Left ventricle myocardium superior (tissue), 1 donor: ENCODE measurements around the gene TNC. TPM values are rescaled to one million over a fixed set of nuclear protein-coding genes. Genes with fewer than 3 reads are reported as not detected.

Experiments
- ATAC-seq: fragments of 200-7000 bp; cut with Tn5 transposase; one replicate; pipeline ENCODE4 v1.9.1; 2020; ENCODE audit warnings: mild to moderate bottlenecking, moderate library complexity
- DNase-seq: peaks from one replicate; pipeline ENCODE4 v3.0.0-alpha.2; 2020
- intact Hi-C: fragments of 100-400 bp; cut with micrococcal nuclease; formaldehyde crosslinking; loops from one replicate; pipeline ENCODE4 v1.11.0; 2022
- total RNA-seq: library from RNA; stranded (reverse); fragmentation: NEBNext Ultra II Directional; extraction: Animal tissue kit (Norgen Biotek cat#: 25700); gene quantifications from one replicate; pipeline ENCODE4 v1.2.1, GENCODE V29; 2021
- donor health status: DM: no; HTN: yes; CAD: no; lungs with severe emphysema.

TNC gene
- total RNA-seq, 1 donor from 2014 or later = 2.5 TPM

- no peak for ATAC-seq
- intact Hi-C loops = no loop called here
These were observed 48.7 kb downstream of the TNC start for GRCh38 chr9:115069302-115069701.

DNA sequence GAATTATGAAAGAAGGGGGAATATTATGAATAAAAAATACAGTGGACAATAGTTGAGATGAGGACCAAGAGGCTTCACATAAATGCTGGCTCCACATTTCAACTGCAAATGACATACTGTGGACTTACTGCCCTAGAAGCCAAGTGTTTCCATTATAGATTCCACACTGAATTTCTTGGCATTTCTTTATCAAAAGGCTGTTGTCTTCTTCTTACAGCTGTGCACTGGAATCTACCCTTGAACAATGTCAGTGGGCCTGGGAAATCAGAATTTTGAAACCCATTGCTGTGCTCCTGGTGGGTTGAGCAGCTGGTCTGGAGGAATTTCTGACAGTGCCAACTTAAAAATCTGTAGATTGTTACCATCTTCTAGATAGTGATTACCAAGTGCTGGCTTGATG is 49.9 kb downstream of the TNC start:
- ATAC-seq = no peak
- intact Hi-C loops = no loop called here
- DNase-seq = no peak

More at GRCh38 chr9:115069302-115069701, 48.7 kb downstream of the TNC start:
- no peak for DNase-seq

GRCh38 chr9:115063058-115063845 is 54.7 kb downstream of the TNC start:
- no peak for ATAC-seq
- no peak for DNase-seq
- intact Hi-C loops = no loop called here

- intact Hi-C loops = no loop called here
- DNase-seq (no peak), ATAC-seq (no peak)
These were observed 59.2 kb downstream of the TNC start for GRCh38 chr9:115058684-115059315.

DNA sequence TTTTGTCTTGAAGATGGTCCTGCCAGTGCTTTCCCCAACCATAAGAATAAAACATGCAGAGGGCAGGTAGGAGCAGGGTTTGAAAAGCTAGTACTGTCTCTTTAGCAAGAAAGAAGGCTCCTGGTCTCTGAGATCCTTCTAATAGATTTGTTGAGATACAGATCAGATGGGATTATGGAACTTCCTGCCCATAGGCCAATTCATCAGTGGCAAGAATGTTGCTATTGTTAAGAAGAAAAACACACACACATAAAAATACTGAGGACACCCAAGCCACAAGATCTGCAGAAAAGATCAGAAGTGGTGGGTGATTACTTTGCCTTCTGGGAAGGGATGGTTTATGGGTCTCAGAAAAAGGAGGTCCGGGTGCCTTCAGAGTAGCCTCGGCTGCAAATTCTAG is 59.8 kb downstream of the TNC start:
- DNase-seq (no peak), ATAC-seq (no peak)
- intact Hi-C loops = no loop called here

- intact Hi-C loops = no loop called here
- DNase-seq (no peak), ATAC-seq (no peak)
These were observed 60.4 kb downstream of the TNC start for GRCh38 chr9:115057559-115057958.

DNA sequence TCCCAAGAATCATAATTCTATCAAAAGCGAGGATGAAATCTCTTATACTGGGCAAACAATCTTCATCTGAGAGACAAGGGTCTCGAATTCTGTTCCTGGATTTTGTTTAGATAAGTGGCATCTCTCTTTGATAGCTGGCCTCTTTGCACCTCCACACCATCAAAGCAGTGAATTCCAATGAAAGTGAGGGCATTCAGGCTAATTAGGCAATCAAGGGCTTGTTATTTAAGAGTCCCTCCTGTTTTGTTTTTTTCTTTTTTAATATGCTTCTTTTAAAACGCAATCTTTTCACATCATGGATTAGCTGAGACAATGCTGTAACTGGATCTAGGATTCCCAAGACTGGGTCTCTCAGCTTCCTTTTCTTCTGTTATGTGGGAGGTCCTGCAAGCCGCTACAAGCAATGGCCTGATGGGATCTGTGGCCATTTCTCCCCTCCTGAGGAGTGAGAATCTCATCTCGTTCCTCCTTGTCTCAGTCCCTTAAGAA is 67.9 kb downstream of the TNC start:
- intact Hi-C loops = no loop called here
- ATAC-seq (no peak), DNase-seq (no peak)

DNA sequence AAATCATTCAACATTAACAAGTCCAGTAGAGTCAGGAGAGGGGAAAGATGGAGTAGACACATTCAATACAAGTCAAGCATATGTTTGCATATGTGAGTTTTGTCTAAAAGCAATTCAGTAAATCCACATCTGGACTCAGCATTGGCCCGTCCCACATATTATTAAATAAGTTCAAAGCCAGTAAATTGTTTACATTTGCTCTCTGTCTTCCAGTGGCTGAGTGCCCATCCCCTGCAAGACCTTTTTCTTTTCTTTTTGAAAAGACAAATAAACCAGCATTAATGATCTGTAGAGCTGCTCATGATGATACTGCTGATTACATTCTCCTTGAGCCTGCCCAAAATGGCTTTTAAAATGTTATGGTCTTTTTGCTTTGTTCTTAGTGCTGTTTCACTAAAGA is 71.1 kb downstream of the TNC start:
- intact Hi-C loops = no loop called here
- DNase-seq (no peak), ATAC-seq (no peak)

DNA sequence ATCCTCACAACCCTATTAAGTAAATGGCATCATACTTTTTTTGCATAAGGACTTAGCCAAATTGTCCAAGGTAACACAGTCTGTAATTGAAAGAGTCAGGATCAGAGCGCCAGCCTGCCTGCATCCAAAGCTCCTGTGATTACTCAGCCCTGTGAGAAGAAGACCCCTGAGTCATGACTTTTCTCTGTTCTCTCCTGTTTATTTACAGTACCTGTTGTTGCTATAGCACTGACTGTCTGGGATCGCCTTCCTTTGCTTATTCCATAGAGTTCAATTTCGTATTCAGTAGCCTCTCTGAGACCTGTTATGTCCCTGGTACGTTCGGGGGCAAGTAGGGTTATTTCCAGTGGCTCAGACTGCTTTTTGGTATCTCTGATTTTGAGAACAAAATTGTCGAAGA is 71.8 kb downstream of the TNC start:
- ATAC-seq = no peak
- DNase-seq = no peak
- intact Hi-C loops = no loop called here

DNA sequence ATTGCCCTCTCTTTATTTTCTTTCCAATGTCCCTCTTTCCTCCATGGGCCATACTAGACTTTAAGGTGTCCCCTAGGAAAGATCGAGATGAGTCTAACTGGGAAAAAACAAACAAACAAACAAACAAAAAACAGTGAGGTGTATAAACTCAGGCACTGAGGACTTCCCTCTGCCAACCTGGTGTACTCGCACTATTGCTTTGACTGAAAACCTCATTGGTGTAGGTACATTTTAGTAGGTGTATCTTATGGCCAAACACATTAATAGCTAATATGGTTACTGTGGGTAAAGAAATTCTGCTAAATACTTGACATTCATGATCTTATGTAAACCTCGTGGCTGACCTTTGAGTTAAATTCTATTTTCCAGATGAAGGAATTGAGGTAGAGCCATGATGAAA is 74.3 kb downstream of the TNC start:
- no peak for ATAC-seq
- intact Hi-C loops = no loop called here

GRCh38 chr9:115042781-115043509 is 75.0 kb downstream of the TNC start:
- no peak for DNase-seq
- intact Hi-C loops = no loop called here
- peak; percentile 18 for ATAC-seq

More for the DNA sequence above, 74.3 kb downstream of the TNC start:
- no peak for DNase-seq

- no peak for ATAC-seq
- intact Hi-C loops = no loop called here
- DNase-seq = no peak
These were observed 78.3 kb downstream of the TNC start for GRCh38 chr9:115039516-115040120.

GRCh38 chr9:115038178-115038577 is 79.8 kb downstream of the TNC start:
- intact Hi-C loops = no loop called here
- ATAC-seq (no peak), DNase-seq (peak; percentile 32)

DNA sequence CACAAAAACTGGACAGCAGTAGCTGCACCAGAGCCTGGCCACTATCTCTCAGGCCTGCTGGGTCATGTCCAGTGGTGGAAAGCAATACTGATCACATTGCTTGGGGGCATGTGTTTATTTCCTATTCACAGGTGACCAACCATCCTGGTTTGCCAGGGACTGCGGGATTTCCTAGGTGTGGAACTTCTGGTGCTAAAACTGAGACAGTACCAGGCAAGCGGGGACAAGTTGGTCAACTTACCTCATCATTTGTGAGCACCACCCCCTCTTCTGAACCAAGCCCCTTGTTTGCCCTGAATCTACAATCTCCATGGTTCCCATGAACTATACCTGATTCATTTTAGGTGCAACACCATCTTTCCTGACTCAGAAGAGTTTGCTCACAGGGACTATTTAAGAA is 81.3 kb downstream of the TNC start:
- intact Hi-C loops = no loop called here
- DNase-seq (no peak), ATAC-seq (no peak)

- DNase-seq = no peak
- intact Hi-C loops = no loop called here
- peak; percentile 84 for ATAC-seq
These were observed 81.9 kb downstream of the TNC start for GRCh38 chr9:115035841-115036612.

DNA sequence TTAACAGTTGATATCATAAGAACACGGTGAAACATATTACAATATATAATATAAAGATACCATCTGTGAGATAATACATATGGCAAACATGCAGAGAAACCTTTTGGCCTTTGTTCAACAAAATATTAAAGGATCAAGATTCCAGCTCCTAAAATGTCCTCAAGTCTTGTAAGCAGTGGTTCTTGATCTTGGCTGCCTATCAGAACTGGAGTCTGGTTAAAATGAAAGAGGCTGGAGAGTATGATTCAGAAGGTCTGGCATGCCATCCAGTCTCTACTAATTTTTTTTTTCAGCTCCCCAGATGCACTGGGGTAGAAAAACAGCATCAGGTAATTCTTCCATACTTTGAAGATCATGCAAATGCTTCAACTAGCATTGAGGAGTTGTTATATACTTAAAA is 83.2 kb downstream of the TNC start:
- DNase-seq (no peak), ATAC-seq (peak; percentile 59)
- intact Hi-C loops = no loop called here

- no peak for ATAC-seq
- intact Hi-C loops = no loop called here
- DNase-seq = no peak
These were observed 84.2 kb downstream of the TNC start for GRCh38 chr9:115033800-115034199.

DNA sequence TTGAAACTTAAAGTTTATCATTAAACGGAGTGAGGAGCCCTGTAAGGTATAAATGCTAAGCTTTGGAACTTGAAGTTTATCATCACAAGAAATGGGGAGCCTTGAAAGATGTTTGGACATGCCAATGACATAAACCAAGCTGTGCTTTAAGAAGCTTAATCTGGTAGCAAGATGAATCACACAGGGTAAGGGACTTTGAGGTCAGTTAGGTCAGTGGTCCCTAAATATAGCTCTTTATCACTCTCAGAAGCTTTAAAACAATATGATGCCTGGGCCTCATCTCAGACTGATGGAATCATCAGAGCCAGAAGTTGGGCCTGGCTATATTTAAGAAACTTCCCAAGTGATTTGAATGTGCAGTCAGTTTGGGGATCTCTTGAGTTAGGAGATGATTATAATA is 85.7 kb downstream of the TNC start:
- no peak for DNase-seq
- no peak for ATAC-seq
- intact Hi-C loops = no loop called here

- DNase-seq (no peak), ATAC-seq (no peak)
- intact Hi-C loops = no loop called here
These were observed 88.0 kb downstream of the TNC start for GRCh38 chr9:115030006-115030405.
